GM23338 (cell line): ENCODE results near the gene NTRK3. TPM values are rescaled to one million over a fixed set of nuclear protein-coding genes. Genes with fewer than 3 reads are reported as not detected.

Experiments used
- ATAC-seq: fragments of 200-7000 bp; cut with Tn5 transposase; 3 replicates; pipeline ENCODE4 v1.9.1; 2020
- DNase-seq: peaks from one replicate; pipeline ENCODE4 v3.0.0-alpha.2; 2015; ENCODE audit warnings: low spot score
- H2AFZ ChIP-seq: fragments of 200-600 bp; sonication (generic); 2 replicates; pipeline ENCODE4 v1.8.0; 2016; ENCODE audit warnings: antibody characterized with exemption, mild to moderate bottlenecking, moderate library complexity
- H3F3A ChIP-seq: fragments of 200-600 bp; sonication (generic); replicated peaks from 2 replicates; pipeline ENCODE4 v1.8.0; 2017; ENCODE audit warnings: antibody characterized with exemption, mixed run types, low read depth
- H3K27ac ChIP-seq: fragments of 200-600 bp; sonication (generic); 2 replicates; pipeline ENCODE4 v1.6.1; 2016; ENCODE audit warnings: low read depth
- H3K27me3 ChIP-seq: fragments of 200-600 bp; sonication (generic); 2 replicates; pipeline ENCODE4 v1.8.0; 2016; ENCODE audit warnings: mild to moderate bottlenecking, mixed run types, moderate library complexity; ENCODE audit not compliant: insufficient read depth
- H3K36me3 ChIP-seq: fragments of 200-600 bp; sonication (generic); 2 replicates; pipeline ENCODE4 v1.8.0; 2016; ENCODE audit warnings: mild to moderate bottlenecking; ENCODE audit not compliant: insufficient read depth
- H3K4me1 ChIP-seq: fragments of 200-600 bp; sonication (generic); 2 replicates; pipeline ENCODE4 v1.8.0; 2016; ENCODE audit warnings: mild to moderate bottlenecking, moderate library complexity; ENCODE audit not compliant: insufficient read depth
- H3K4me2 ChIP-seq: fragments of 200-600 bp; sonication (generic); 2 replicates; pipeline ENCODE4 v1.7.1; 2017; ENCODE audit warnings: mixed run types
- H3K4me3 ChIP-seq: fragments of 200-600 bp; sonication (generic); 2 replicates; pipeline ENCODE4 v1.6.1; 2016; ENCODE audit warnings: mixed run types
- H3K79me2 ChIP-seq: fragments of 200-600 bp; sonication (generic); replicated peaks from 2 replicates; pipeline ENCODE4 v1.8.0; 2017; ENCODE audit warnings: mild to moderate bottlenecking; ENCODE audit not compliant: insufficient read depth
- H3K9me2 ChIP-seq: fragments of 200-600 bp; sonication (generic); 2 replicates; pipeline ENCODE4 v1.8.0; 2017; ENCODE audit not compliant: insufficient read depth
- H4K20me1 ChIP-seq: fragments of 200-600 bp; sonication (generic); replicated peaks from 2 replicates; pipeline ENCODE4 v1.8.0; 2017; ENCODE audit warnings: mild to moderate bottlenecking; ENCODE audit not compliant: insufficient read depth
- H3K27ac Mint-ChIP-seq: 2 replicates; pipeline ENCODE4 v1.8.0; 2020; ENCODE audit warnings: inconsistent platforms, mild to moderate bottlenecking, moderate library complexity, mixed read lengths
- H3K27me3 Mint-ChIP-seq: 3 replicates; pipeline ENCODE4 v1.8.0; 2022; ENCODE audit warnings: low read depth, mild to moderate bottlenecking, moderate library complexity, mixed read lengths, inconsistent platforms; ENCODE audit not compliant: insufficient read depth, poor library complexity
- H3K36me3 Mint-ChIP-seq: 3 replicates; pipeline ENCODE4 v1.8.0; 2021; ENCODE audit warnings: low read depth, mild to moderate bottlenecking, inconsistent platforms, moderate library complexity, mixed read lengths
- H3K4me1 Mint-ChIP-seq: 3 replicates; pipeline ENCODE4 v1.8.0; 2020; ENCODE audit warnings: mild to moderate bottlenecking, inconsistent platforms, mixed read lengths
- H3K4me3 Mint-ChIP-seq: 3 replicates; pipeline ENCODE4 v1.8.0; 2021; ENCODE audit warnings: moderate library complexity, mild to moderate bottlenecking, inconsistent platforms, mixed read lengths
- H3K9me3 Mint-ChIP-seq: 3 replicates; pipeline ENCODE4 v1.8.0; 2020; ENCODE audit warnings: moderate library complexity, mild to moderate bottlenecking, inconsistent platforms, mixed read lengths
- CREB1 ChIP-seq: fragments of 250-450 bp; sonication (Bioruptor Pico); IDR thresholded peaks from 2 replicates; pipeline ENCODE4 v1.5.0; 2020; ENCODE audit warnings: low read depth, mild to moderate bottlenecking, moderate library complexity
- CTCF ChIP-seq, 2 experiments: fragments of 200-600 bp in 1 of 2; sonication (generic) in 1 of 2; conservative IDR thresholded peaks; 2 replicates each; pipeline versions ENCODE4 v1.5.1 to v1.6.1; 2016 to 2017; ENCODE audit warnings: antibody characterized with exemption in 2 of 2, low read depth in 2 of 2, mild to moderate bottlenecking in 2 of 2, moderate library complexity in 1 of 2
- ETS1 ChIP-seq: IDR thresholded peaks from 2 replicates; pipeline ENCODE4 v1.6.1; 2016; ENCODE audit warnings: antibody characterized with exemption
- EZH2 ChIP-seq: fragments of 200-600 bp; sonication (generic); IDR thresholded peaks from one replicate; pipeline ENCODE4 v1.8.0; 2017; ENCODE audit warnings: antibody characterized with exemption, mild to moderate bottlenecking, low read depth; ENCODE audit not compliant: unreplicated experiment
- EZH2phosphoT487 ChIP-seq: fragments of 200-600 bp; sonication (generic); IDR thresholded peaks from one replicate; pipeline ENCODE4 v1.8.1; 2018; ENCODE audit warnings: antibody characterized with exemption; ENCODE audit not compliant: unreplicated experiment
- JUNB ChIP-seq: IDR thresholded peaks from one replicate; pipeline ENCODE4 v1.6.1; 2016; ENCODE audit warnings: antibody characterized with exemption; ENCODE audit not compliant: unreplicated experiment
- NANOG ChIP-seq: IDR thresholded peaks from 2 replicates; pipeline ENCODE4 v1.6.1; 2016; ENCODE audit warnings: antibody characterized with exemption, borderline replicate concordance
- POLR2AphosphoS5 ChIP-seq: IDR thresholded peaks from 2 replicates; pipeline ENCODE4 v1.6.1; 2016; ENCODE audit warnings: antibody characterized with exemption, low read depth
- REST ChIP-seq: IDR thresholded peaks from one replicate; pipeline ENCODE4 v1.6.1; 2018; ENCODE audit warnings: antibody characterized with exemption; ENCODE audit not compliant: unreplicated experiment
- STAT1 ChIP-seq: IDR thresholded peaks from one replicate; pipeline ENCODE4 v1.6.1; 2016; ENCODE audit warnings: antibody characterized with exemption; ENCODE audit not compliant: unreplicated experiment
- ZNF114 ChIP-seq: fragments of 250-450 bp; sonication (Bioruptor Pico); IDR thresholded peaks from 2 replicates; pipeline ENCODE4 v1.5.0; 2020; ENCODE audit warnings: mild to moderate bottlenecking, moderate library complexity
- ZNF331 ChIP-seq: fragments of 250-450 bp; sonication (Bioruptor Pico); IDR thresholded peaks from 2 replicates; pipeline ENCODE4 v1.5.0; 2020; ENCODE audit warnings: low read depth, mild to moderate bottlenecking, moderate library complexity
- ZNF462 ChIP-seq: fragments of 250-450 bp; sonication (Bioruptor Pico); IDR thresholded peaks from 2 replicates; pipeline ENCODE4 v1.5.0; 2020; ENCODE audit warnings: mild to moderate bottlenecking, moderate library complexity
- polyA plus RNA-seq: library from polyadenylated mRNA; unstranded; fragments of >200 nt; fragmentation: Nextera tagmentation; extraction: Ambion mirVana; gene quantifications from 2 replicates; pipeline ENCODE4 v1.2.1, GENCODE V29; 2016
- total RNA-seq: library from RNA; depleted of rRNA; stranded (reverse); fragments of >200 nt; shearing (Covaris generic); gene quantifications from 2 replicates; pipeline ENCODE4 v1.2.3, GENCODE V29; 2014

Gene NTRK3
- total and polyA plus RNA-seq, 2 experiments from 2014 or later: 3.1 to 5.3 TPM

GRCh38 chr15:87931584-87931983, 325.0 kb downstream of the NTRK3 start:
- peaks cover 12% of the 10 kb centered on the region for H3K9me2 ChIP-seq
- Mint-ChIP-seq H3K9me3 (no peaks in the 10 kb centered on the region; the same call in 2 of the 3 replicates), H3K27ac (no peak overlapping the region), H3K4me1 (no peaks in the 10 kb centered on the region; the same call in 2 of the 3 replicates), H3K4me3 (no peak overlapping the region), H3K36me3 (no peaks in the 10 kb centered on the region), H3K27me3 (no peaks in the 10 kb centered on the region)
- H3K36me3 ChIP-seq: no peaks in the 10 kb centered on the region
- H3K4me3 ChIP-seq: no peak overlapping the region
- H3K79me2 ChIP-seq: no peaks in the 10 kb centered on the region
- H2AFZ ChIP-seq: no peak overlapping the region
- no peaks in the 10 kb centered on the region for H3K27me3 ChIP-seq
- no peak for DNase-seq
- no peaks in the 10 kb centered on the region for H3F3A ChIP-seq
- H4K20me1 ChIP-seq: no peaks in the 10 kb centered on the region
- TF ChIP-seq ZNF331 (CRISPR knock-in tag) (no peak), STAT1 (no peak), CREB1 (CRISPR knock-in tag) (no peak), REST (no peak), ZNF114 (CRISPR knock-in tag) (no peak), EZH2phosphoT487 (no peak), ETS1 (no peak), EZH2 (no peak), POLR2AphosphoS5 (no peak), JUNB (no peak), ZNF462 (CRISPR knock-in tag) (no peak), CTCF (conservative IDR thresholded peaks at IDR 0.05; ENCODE audit: low read depth in 2 of 2) (no peak), NANOG (no peak)
- H3K4me2 ChIP-seq: no peak overlapping the region
- no peak overlapping the region for H3K27ac ChIP-seq
- H3K4me1 ChIP-seq: no peaks in the 10 kb centered on the region
- ATAC-seq: no peak
